Renal cortical epithelial cell (primary cell): ENCODE data around the gene MACROD2. TPM values are rescaled to one million over a fixed set of nuclear protein-coding genes. Genes with fewer than 3 reads are reported as not detected.
"Not testable (repeated sequence)": the region's sequence is repeated elsewhere in the genome, so short reads cannot be mapped to it uniquely, and the experiment has no call there.

ENCODE experiments used
- DNase-seq: peaks from one replicate; pipeline ENCODE4 v3.0.0-alpha.2; 2011; ENCODE audit warnings: low read depth
- total RNA-seq: library from RNA; depleted of rRNA; stranded (reverse); fragments of >200 nt; gene quantifications from 2 replicates; pipeline ENCODE4 v1.2.3, GENCODE V29; 2014

The MACROD2 gene
- total RNA-seq, 1 donor from 2014 or later, result 5.4 TPM

DNA sequence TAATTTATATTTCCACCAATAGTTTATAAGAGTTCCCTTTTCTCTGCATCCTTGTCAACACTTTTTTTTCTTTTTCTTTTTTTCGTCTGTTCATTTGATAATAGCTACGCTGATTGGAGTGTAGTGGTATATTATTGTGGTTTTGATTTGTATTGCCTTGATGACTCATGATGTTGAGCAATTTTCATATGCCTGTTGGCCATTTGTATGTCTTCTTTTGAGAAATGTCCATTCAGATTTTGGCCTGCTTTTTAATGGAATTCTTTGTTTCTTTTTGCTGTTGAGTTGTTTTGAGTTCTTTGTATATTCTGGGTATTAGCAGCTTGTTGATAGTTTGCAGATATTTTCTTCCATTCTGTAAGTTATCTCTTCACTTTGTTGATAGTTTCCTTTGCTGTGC, 1804.6 kb downstream of the MACROD2 start:
- peak; percentile 30 for DNase-seq

DNA sequence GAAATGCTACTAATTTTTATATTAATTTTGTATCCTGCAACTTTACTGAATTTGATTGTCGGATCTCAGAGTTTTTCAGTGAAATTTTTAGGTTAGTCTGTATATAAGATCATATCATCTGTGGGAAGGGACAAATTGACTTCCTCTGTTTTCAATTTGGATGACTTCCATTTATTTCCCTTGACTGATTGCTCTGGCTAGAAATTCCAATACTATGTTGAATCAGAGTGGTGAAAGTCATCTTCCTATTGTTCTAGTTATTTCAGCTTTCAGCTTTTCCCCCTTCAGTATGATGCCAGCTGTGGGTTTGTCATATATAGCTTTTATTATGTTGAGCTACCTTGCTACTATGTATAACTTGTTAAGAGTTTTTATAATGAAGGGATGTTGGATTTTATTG, 1806.7 kb downstream of the MACROD2 start:
- DNase-seq, result no peak

DNA sequence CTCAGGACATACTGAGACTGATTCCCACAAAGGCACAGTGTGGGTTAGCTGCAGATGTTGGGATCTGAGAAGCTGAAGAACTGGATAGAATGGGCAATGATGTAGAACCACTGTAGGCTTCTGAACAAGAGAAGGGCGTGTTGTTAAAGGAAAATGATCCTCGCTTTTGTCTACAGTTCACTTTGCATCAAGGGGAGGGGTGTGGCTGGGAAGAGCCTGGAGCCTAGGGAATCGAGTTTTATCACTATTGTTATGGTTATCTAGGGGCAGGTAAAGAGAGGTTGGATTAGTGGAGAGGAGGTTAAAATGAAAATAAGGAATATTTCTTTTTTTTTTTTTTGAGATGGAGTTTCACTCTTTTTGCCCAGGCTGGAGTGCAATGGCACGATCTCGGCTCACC, 1809.8 kb downstream of the MACROD2 start:
- no peak for DNase-seq

DNA sequence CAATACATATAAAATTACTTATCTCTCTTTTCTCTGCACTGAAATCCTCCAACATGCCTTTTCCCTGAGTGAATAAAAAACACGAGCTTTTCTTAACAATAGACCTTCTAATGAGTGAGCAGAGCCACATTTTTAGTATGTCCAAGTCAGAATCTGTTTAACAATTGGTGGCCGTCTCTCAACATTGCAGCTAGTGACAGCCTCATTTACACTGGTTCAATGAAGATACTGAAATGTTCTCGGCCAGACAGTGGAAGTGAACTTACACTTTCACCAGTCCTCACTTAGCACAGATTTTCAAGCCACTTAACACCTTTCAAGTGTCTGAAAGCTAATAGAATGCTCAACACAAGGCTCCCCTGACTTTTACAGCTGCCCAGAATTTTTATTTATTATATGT, 1810.8 kb downstream of the MACROD2 start:
- DNase-seq, result no peak

DNA sequence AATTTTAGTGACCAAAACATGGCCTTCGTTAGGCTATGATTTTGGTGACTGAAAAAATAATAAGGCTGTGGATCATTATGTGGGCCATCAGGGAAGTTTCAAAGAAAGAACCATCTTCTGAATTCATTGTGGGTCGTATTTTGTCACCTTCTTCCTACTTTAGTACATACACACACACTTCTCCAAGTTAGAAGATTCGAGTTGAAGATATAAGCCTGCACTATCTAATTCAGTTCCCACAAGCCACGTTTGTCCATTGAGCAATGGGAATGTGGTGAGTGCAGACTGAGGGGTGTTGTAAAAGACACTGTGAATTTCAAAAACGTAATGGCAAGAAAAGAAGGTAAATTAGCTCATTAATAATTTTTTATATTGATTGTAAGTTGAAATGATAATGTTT, 1812.0 kb downstream of the MACROD2 start:
- DNase-seq, result no peak

DNA sequence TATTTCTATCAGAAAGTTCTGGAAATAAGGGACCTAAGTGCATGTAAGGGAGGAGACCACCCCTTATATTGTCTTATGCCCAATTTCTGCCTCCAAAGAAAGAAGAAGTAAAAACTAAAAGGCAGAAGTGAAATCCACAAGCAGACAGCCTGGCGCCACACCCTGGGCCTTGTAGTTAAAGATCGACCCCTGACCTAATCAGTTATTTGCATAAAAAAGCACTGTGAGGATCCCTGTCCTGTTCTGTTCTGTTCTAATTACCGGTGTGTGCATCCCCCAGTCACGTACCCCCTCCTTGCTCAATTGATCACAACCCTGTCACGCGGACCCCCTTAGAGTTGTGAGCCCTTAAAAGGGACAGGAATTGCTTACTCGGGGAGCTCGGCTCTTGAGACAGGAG, 1812.5 kb downstream of the MACROD2 start:
- not testable (repeated sequence) for DNase-seq

DNA sequence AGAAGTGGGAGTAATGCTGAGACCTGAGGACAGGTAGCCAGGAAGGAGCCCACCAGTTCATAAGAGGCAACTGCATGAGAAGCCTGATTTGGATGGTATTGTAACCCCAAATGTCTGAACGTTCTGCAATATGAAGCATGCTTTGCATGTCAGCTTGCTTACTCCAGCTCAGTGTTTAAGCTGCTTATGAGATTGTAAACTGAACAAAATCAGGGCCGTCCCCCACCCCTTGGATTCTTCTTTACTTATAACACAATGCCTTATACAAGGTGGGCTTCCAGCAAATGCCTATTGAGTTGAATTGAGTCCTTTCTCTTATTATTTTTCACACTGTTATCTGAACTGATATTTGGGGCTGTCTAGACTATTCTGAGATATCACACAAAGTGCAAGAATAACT, 1816.6 kb downstream of the MACROD2 start:
- no peak for DNase-seq

DNA sequence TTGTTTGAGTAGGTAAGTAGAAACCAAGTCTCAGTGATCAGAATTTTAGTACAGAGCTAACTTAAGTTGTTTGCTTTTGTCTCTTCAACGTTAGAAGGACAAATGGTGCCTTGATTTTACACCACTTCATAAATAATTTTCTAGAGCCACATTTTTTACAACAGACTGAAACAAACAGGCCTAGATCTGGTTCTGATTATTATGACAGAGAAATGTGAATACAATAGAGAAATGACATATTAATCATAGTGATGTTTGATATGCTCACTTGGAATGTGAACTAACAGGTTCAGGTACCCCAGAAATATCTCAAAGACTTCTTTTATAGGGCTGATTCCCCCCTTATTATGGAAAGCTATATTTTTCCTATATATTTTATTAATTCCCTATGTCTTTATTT, 1817.4 kb downstream of the MACROD2 start:
- no peak for DNase-seq

DNA sequence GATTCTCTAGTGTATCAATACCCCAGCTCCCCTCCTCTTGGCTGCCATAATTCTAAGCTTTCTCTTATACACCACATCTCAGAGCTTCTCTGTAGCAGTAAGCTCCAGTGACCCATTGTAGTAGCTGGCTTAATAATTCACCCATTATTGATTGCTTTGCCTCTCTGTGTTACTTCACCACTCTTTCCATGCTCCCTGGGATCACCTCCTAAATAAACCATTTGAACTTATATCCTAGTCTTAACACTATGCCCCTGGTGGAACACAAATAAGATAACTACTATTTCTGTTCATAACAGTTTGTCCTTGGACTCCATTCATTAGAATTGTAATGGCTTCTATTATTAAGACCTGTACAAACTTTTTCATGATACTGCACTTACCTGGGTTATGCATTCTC, 1819.0 kb downstream of the MACROD2 start:
- peak; percentile 28 for DNase-seq

DNA sequence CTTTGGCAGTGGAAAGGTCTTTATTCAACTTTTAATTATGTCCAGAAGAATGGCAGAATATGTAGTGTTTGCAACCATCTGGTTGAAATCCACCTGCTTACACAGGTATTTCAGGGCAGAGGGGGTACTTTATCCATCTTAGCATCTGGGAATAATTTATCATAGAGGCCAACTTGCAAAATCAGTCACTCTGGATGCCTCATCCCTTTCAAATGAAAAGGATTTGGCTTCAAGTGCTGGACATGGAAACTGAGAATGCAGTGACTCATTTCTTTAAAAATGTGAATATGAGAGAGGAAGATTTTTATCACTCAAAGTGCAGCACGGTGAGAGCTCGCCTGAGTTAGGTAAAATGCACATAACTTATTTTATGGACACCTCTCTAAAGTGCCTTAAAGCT, 1819.6 kb downstream of the MACROD2 start:
- peak; percentile 49 for DNase-seq

DNA sequence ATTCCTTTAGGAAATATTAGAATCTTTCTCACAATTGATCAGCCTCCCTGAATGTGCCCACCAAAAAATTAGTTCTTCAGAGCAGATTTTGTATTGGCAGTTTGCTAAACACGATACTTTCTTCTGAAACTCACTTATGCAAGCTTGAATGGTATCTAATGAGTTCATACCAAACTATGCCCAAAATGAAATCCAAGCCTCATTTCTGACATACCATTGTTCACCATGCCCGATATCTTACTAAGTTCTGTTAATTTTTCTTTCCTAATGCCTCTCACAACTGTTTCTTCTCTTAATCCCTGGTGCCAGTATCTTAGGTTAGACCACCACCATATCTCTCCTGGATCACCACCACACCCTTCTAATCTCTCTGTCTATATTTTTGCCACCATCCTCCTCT, 1822.0 kb downstream of the MACROD2 start:
- DNase-seq, result no peak

DNA sequence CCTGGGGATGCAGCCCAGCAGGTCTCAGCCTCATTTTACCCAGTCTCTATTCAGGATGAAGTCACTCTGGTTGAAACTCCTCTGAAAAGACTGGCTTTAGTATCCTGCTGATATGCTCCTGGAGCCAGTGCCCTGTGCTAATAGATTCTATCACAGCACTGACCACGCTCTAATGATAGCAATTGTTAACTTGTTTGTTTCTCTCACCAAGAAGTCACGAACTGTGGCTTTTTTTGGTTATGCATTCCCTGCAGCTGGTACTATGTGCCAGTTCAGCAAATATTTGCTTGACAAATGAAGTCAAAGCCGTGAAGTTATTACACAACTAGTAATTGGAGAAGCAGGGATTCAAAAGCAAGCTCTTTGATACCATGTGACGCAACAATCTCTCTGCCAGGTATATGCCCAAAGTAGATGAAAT, 1823.3 kb downstream of the MACROD2 start:
- DNase-seq, result peak; percentile 95

DNA sequence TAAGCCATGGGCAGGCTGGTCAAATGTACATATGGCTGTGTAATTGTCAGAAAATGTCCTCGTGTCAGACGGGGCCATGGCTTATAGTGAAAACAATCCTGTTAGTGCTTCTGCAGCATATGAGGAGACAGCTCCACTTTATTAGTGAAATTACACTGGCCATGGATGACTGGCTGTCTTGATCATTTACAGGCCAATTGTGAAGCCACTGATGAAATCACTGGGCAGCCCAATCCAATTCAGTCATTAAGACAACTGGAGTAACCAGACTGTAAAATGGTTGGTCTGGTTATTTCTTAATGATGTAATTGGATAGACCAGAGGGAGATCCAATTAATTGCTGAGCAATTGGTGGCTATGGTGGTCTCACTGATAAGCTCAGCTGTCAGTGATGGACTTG, 1828.4 kb downstream of the MACROD2 start:
- DNase-seq, result peak; percentile 57

DNA sequence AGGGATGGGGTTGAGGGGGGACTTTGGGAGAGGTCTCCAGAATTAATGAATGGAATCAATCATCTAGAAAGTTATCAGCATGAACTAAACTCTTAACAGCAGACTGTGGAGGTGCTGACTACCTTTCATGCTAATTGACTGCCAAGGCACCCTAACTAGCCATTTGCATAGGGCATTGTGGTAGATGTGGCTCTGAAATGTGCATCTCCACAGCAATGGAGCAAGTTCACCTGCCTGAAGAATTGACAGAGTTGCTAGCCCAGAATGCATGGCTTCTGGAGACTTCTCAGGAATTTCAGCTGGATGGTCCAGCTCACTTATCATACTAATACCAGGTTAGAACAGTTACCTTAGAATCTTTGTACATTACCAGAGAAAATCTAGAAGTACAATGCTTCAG, 1832.3 kb downstream of the MACROD2 start:
- no peak for DNase-seq

DNA sequence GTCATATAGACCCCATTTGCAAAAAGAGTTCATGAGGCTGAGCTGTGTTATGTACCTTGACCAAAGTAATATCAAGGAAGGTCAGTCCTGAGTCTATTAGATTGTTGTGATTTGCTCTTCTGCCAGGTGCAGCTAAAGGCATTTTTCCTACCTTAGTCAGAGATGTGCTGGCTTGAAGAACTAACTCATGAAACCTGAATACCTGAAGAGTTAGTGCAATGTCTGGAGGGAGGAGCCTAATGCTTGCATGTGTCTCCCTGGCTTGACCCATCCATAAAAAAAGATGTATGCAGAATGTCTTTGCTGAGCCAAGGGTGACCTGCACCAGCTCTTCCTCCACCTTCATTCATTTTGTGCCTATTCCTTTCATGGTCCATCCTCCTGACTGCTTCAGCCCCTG, 1835.9 kb downstream of the MACROD2 start:
- peak; percentile 17 for DNase-seq

DNA sequence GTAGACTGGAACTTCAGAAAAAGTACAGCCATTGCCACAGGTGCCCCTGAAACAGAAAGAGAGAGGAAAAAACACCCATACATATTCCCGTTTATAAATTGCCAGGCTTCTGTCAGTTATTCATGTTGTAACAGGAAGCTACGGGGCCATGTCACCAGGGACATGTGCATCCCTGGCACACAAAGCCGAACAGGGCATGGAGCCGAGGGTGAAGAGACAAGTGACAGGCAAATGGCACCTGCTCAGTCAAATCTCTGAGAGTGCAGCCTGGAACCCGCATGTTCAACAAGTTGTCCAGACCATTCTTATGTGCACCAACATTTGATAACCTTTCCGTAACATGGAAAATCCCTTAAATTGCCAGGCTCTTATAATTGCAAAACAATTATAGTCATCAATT, 1837.2 kb downstream of the MACROD2 start:
- no peak for DNase-seq

DNA sequence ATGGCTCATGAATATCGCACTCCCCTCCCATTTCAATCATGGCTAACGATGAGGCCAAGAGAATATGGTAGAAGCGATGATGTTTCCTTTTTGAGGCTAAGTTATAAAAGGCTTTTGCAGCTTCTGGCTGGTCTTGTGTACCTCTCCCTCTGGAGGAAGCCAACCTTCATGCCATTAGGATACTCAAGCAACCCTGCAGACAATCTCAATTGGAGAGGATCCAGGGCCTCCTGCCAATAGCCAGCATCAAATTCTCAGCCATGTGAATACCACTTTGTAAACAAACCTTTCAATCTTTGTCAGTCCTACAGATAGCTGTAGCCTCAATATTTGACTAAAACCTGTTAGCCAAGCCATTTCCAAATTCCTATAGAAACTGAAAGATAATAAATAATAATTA, 1839.5 kb downstream of the MACROD2 start:
- peak; percentile 16 for DNase-seq

DNA sequence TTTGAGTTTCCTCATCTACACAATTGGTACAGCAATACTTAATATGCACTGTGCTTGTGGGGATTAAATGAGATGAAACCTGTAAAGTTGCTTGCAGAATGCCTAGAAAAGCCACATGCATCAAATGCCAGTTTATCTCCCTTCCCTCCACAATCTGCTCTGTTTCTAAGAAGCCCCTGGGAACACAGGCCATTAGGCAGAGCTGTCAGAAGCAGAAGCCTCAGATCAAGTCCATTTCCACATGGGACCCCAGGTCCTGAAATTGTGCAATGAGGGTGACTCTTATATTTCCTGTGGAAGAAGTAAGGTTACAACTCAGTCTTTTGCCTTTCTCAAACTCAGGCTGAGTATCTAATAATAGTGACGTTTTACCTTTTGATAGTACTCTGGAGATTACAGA, 1840.5 kb downstream of the MACROD2 start:
- no peak for DNase-seq

DNA sequence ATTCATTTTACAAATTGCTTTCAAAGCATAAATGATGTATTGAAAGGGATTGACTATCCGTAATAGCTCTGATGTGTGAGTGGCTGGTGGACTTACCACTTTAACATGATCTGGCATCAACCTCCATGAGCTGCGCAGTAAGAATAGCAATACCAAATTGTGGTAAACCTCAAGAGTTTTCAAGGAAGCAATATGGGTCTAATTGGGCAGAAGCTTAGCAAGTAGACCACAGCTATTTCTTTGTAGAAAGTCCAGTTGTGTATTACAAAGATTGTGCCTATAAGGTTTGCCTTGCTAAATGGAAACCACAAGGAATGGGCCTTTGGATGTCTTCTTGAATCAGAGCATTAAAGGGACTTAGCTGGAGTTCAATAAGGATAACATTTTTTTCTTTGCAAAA, 1841.3 kb downstream of the MACROD2 start:
- DNase-seq, result no peak

DNA sequence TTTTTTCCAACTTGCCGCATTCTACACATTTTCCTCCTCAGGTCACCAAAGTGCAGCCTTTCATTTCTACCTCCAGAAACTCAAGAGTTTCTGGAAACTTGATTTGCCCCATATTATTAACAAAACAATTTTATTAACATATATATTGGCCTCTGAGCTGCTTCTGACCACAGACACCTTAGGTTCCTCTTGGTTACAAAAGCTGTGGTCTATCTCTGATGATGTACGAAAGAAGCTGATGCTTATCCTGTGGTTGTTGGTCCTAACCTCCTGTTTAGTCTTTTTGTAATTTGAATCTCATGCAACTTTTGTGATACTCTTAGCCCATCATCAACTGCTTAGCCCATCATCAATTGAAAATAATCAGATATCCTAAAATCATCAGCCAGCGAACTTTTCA, 1842.2 kb downstream of the MACROD2 start:
- no peak for DNase-seq

DNA sequence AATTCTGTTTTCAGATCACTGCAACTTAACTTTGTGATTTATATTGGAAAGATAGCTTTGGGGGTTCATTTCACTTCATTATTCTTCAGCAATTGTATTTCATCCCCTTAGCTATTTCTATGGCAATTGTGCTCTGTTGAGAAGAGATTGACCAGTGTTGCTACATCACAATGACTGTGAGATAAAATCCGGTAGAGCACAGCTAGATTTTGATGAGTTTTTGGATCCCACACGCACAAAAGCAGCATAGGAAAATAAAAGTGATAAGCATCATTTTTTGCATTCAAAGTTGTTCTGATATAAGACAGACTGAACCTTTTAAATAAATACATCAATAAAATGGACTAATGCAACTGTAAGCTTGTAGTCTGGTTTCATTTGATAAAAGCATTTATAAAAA, 1843.2 kb downstream of the MACROD2 start:
- no peak for DNase-seq

DNA sequence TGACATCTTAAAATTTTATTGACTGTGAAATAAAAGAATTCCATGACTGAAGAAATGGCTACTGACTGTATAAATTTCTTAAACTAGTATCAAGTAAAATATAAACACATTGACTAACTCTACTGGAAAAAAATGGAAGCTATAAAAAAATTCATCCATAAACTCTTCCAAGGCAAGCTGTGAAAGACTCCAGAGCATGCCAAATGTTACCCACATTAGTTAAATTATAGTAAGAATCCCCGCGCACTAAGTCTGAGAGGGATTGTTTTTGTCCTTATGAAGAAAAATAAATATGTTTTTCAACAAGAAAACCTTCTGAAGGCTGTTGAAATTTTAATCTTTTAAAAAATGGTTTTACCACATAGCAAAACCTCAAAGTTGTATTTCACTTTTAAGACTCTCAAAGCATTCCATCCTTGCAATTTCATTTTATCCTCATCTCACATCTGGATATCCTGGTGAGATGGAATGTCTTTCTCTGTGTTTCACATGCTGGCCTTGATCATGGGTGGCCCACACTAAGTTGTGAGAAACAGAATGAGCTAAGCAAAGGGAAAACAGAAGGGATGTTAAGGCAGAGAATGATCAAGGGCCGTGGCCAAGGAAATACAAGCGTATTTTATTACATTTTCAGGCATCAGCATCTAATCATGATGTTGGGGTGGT, 1845.5 kb downstream of the MACROD2 start:
- DNase-seq, result no peak

DNA sequence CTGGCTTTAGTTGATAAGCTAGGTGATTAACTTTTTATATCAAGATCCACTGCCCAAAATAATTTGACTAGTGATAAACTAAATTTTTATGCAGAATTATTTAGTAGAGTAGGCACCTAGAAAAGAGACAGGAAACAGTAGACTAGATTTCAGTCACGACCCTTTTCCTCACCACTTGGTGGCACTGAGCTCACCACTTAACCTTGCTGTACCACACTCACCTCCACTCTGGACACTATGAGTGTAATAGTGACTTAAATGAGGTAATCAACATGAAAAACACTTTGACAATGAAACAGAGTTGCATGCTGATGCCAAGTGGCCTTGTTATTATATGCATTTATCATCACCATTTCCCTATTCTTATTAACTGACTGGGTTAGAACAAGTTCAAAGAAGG, 1847.6 kb downstream of the MACROD2 start:
- no peak for DNase-seq

DNA sequence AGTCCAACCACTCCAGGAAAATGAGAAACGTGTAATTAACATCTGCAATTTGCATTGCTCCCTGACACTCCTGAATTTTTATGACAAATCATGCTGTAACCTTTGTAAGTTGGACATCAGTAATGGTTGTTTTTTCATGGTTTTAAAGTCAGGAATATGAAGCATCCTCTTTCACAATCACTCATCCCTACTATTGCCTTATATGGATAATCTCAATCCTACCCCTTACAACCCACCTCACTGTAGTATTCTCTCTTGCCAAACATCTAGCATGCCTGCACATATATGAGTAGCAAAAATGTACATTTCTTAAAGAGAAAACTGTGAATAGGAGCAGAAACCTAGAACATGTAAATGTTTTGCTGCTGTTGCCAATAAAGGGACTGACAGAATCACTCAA, 1848.5 kb downstream of the MACROD2 start:
- no peak for DNase-seq
